ENCODE results near the gene ACTC1. TPM values are rescaled to one million over a fixed set of nuclear protein-coding genes. Genes with fewer than 3 reads are reported as not detected.

Gene ACTC1
- total RNA-seq, 2 donors from 2014 or later, result 0.12 to 0.92 TPM

- no peak for DNase-seq
- intact Hi-C loops (cut with DNase I, micrococcal nuclease), result no loop called here
- no peak for ATAC-seq
Measured at GRCh38 chr15:34769711-34770110, 25.6 kb downstream of the ACTC1 start.

GRCh38 chr15:34768530-34768929 is 26.8 kb downstream of the ACTC1 start:
- intact Hi-C loops (cut with DNase I, micrococcal nuclease), result no loop called here
- DNase-seq, result no peak
- ATAC-seq, result no peak

- intact Hi-C loops (cut with DNase I, micrococcal nuclease), result no loop called here
- ATAC-seq (no peak), DNase-seq (no peak)
Measured at GRCh38 chr15:34765741-34766140, 29.6 kb downstream of the ACTC1 start.

GRCh38 chr15:34760909-34761308 is 34.4 kb downstream of the ACTC1 start:
- intact Hi-C loops (cut with DNase I, micrococcal nuclease), result no loop called here
- ATAC-seq (no peak), DNase-seq (no peak)

GRCh38 chr15:34759992-34760391 is 35.4 kb downstream of the ACTC1 start:
- intact Hi-C loops (cut with DNase I, micrococcal nuclease), result no loop called here
- DNase-seq, result no peak
- no peak for ATAC-seq

- no peak for ATAC-seq
Measured at GRCh38 chr15:34759347-34759746, 36.0 kb downstream of the ACTC1 start.

GRCh38 chr15:34757262-34757661 is 38.1 kb downstream of the ACTC1 start:
- intact Hi-C loops (cut with DNase I, micrococcal nuclease), result no loop called here
- ATAC-seq, result no peak

More at GRCh38 chr15:34759347-34759746, 36.0 kb downstream of the ACTC1 start:
- no peak for DNase-seq
- intact Hi-C loops (cut with DNase I, micrococcal nuclease), result no loop called here

GRCh38 chr15:34755419-34755773 is 40.0 kb downstream of the ACTC1 start:
- intact Hi-C loops (cut with DNase I, micrococcal nuclease), result no loop called here

More at GRCh38 chr15:34757262-34757661, 38.1 kb downstream of the ACTC1 start:
- DNase-seq, result no peak

GRCh38 chr15:34754674-34755418 is 40.5 kb downstream of the ACTC1 start, which contains the start of gene GJD2:
TSS of gene GJD2 (minus strand) at chr15:34754998. CDS start at chr15:34754488, 510 bp downstream.
- intact Hi-C loops (cut with DNase I, micrococcal nuclease), result no loop called here
- ATAC-seq (no peak), DNase-seq (no peak)

More at GRCh38 chr15:34755419-34755773, 40.0 kb downstream of the ACTC1 start:
- ATAC-seq (no peak), DNase-seq (no peak)

GRCh38 chr15:34754171-34754601 is 41.2 kb downstream of the ACTC1 start:
- intact Hi-C loops (cut with DNase I, micrococcal nuclease), result no loop called here

GRCh38 chr15:34753236-34753894 is 42.0 kb downstream of the ACTC1 start:
- ATAC-seq, result no peak
- intact Hi-C loops (cut with DNase I, micrococcal nuclease), result no loop called here
- no peak for DNase-seq

More at GRCh38 chr15:34754171-34754601, 41.2 kb downstream of the ACTC1 start:
- no peak for ATAC-seq
- DNase-seq, result no peak

GRCh38 chr15:34749691-34750090 is 45.7 kb downstream of the ACTC1 start:
- intact Hi-C loops (cut with DNase I, micrococcal nuclease), result no loop called here
- no peak for ATAC-seq
- no peak for DNase-seq

Other genes starting within 250 kb of the ACTC1 start
- 10 to 100 TPM; 24.3 to 38.7 TPM for gene GOLGA8B, start 211.9 kb downstream of the ACTC1 start, total RNA-seq
- not detected for gene GJD2, start 40.6 kb downstream of the ACTC1 start, total RNA-seq
- 10 to 100 TPM; 22.7 to 24.3 TPM for gene AQR, start 174.2 kb upstream of the ACTC1 start, total RNA-seq
- gene ZNF770, start 192.7 kb upstream of the ACTC1 start, total RNA-seq, result 10 to 100 TPM; 20.1 to 20.5 TPM